IPS-NIHi7 (cell line): ENCODE measurements around the gene EZR.
"Not testable (repeated sequence)": the region's sequence is repeated elsewhere in the genome, so short reads cannot be mapped to it uniquely, and the experiment has no call there.

Experiments used
- DNase-seq: peaks from one replicate; pipeline ENCODE4 v3.0.0; 2012; ENCODE audit warnings: mixed read lengths; ENCODE audit errors: extremely low spot score

Gene EZR

DNA sequence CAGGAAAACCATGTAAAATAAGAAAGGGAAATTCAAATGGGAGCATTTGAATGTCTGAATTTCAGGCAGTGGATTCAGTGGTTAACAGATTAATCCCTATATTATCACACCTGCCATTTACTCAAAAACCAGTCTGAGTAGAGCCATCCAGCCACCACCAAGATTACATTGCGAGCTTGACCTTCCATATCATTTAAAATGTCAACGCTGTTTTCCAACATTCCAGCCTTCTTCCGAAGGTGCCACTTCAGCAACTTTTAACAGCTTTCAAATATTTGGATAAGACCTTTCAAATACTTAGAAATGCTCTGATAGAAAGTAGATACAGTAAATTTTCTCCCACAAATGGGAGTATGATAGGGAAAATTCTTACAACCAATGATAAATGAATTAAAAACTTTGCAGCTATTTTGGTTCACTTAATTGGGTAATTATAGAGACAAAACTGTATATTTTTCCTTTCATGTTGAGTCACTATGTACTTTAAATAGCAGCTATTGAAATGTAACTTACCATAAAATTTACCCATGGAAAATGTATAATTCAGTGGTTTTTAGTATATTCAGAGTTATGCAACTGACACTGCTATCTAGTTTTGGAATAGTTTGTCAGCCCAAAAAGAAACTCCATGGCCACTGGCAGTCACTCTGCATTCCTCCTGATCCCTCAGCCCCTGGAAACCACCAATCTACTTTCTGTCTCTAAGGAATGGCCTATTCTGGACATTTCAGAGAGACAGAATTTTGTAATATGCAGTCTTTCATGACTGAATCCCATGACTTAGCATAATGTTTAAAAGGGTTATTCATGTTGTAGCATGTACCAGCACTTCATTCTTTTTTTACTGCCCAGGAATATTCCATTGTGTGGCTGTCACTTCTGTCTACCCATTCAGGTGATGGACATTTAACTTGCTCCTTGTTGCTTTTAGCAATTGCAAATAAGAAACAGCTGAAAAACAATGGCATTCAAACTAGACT lies 21.5 kb downstream of the EZR start:
- no peak for DNase-seq

DNA sequence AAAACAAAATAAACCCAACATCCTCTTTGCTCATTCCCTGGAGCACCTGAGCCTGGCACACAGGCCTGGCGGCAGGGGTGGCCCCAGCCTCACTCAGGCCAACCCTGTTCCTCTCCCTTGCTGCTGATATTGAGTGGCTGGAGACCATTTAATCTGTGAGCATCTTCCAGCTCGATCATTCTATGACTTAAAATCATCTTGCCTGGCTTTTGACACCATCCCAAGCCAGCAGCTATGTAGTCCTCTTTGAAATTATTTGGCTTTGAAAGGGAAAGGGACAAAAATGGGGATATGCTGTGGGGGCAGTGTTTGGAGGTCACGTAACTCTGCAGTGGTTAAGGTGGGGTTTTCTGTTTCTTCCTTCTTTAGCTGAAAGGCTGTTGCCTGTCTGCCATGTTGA lies 22.8 kb downstream of the EZR start:
- DNase-seq: no peak

GRCh38 chr6:158795516-158795915 lies 23.7 kb downstream of the EZR start:
- no peak for DNase-seq

- DNase-seq: peak; percentile 47
Measured at GRCh38 chr6:158793432-158793831, 25.7 kb downstream of the EZR start.

- DNase-seq: not testable (repeated sequence)
Measured at GRCh38 chr6:158792505-158792904, 26.7 kb downstream of the EZR start.

GRCh38 chr6:158791274-158791855 lies 27.8 kb downstream of the EZR start:
- DNase-seq: no peak

GRCh38 chr6:158789115-158789917 lies 29.9 kb downstream of the EZR start:
- DNase-seq: no peak

DNA sequence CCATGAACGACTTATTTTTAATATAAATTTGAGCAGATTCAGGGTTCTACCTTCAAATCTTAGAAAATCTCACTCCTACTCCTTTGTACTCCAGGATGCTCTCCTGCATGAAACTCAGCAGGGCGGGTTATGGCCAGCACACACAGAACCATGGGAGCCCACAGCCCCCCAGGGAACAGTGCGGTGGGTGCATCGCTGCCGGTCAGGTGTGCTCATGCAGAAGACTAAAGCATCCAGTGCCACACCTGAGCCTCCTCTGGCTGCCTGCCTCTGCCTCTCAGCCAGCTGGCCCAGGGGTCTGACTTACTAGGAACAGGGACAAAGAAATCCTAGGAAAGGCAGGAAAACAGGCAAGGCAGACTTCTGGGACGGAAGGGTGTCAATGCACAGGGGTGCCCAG lies 31.8 kb downstream of the EZR start:
- DNase-seq: no peak

DNA sequence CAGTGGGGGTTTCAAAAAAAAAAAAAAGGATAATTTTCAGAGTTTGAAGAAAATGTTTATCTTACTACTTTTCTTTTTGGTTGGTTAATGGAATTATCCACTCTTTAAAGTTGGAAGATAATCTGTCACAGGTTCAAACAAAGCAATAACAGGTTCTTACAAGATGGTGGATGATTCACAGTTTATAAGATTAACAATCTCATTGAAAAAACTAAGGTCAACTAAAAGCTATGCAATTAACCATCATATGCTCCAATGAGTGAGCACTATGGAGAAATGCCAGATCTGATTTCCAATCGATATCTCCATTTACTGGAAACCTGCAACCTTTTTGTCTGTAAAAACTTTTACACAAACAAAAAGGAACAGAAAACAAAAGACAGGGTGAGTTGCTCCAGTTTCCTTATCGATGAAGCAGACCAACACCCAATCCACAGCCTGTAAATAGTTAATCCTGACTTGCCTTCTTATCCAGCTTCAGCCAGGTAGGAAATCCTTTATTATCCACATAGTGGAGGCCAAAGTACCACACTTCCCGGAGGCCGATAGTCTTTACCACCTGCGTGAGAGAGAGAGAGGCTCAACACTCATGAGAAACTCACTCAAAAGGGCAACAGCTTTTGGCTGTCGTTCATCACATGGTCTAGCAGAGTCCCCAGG lies 32.4 kb downstream of the EZR start:
- DNase-seq: no peak

- no peak for DNase-seq
Measured at GRCh38 chr6:158785036-158785435, 34.1 kb downstream of the EZR start.

- no peak for DNase-seq
Measured at GRCh38 chr6:158784505-158784904, 34.7 kb downstream of the EZR start.

DNA sequence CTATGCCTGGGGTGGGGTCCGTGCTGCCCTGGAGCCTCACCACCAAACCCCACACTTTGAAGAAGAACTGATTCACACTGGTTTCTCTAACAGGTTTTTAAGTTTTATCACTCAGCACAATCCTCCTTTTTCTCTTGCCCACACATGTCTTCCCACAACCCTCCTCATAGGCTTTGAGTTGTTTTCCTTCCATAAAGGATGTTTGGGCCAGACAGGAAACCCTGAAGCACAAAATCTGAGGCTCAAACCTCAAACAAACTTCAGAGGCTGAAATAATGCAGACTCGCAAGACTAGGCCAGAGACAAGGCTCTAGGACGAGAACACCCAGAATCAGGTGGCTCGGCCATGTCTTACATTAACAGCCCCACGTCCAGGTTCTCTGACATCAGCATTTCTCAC lies 35.3 kb downstream of the EZR start:
- no peak for DNase-seq

DNA sequence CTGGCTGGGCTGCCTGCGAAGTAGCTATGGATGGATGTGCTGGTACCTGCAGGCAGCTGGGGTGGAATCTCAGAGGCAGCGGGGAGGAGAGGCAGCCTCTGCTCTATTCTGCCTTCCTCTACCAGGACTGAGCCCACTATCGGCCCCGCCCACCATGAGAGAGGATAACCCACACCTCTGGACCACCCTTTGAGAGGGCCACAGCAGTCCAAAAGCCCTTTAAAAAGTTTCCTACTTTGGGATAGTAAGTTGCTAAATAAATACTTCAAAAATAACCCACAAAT lies 36.1 kb downstream of the EZR start:
- DNase-seq: no peak

GRCh38 chr6:158782432-158783166 lies 36.6 kb downstream of the EZR start:
- DNase-seq: no peak

DNA sequence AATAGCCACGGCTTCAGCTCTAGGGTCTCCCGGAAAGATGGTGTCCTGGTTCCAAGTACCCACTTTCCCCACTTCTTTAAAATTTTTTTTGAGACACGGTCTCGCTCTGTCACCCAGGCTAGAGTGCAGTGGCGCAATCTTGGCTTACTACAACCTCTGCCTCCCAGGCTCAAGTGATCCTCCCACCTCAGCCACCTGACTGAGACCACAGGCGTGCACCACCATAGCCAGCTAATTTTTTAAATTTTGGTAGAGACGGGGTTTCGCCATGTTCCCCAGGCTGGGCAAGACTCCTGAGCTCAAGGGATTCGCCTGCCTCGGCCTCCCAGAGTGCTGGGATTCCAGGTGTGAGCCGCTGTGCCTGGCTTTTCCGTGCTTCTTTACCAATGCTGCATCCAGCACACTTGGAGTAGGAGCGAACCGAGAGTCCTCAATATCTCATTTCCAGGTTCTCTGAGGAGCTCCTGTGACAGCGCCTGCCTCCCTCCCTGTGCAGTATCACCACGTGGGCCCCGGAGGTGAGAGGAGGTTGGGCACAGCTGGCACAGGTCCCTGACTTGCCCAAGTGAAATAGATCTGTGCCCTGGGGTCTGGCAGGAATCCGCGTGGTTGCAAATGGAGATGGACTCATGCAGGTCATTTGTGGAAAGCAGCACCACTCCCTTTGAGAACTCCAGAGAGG lies 37.3 kb downstream of the EZR start:
- DNase-seq: no peak

DNA sequence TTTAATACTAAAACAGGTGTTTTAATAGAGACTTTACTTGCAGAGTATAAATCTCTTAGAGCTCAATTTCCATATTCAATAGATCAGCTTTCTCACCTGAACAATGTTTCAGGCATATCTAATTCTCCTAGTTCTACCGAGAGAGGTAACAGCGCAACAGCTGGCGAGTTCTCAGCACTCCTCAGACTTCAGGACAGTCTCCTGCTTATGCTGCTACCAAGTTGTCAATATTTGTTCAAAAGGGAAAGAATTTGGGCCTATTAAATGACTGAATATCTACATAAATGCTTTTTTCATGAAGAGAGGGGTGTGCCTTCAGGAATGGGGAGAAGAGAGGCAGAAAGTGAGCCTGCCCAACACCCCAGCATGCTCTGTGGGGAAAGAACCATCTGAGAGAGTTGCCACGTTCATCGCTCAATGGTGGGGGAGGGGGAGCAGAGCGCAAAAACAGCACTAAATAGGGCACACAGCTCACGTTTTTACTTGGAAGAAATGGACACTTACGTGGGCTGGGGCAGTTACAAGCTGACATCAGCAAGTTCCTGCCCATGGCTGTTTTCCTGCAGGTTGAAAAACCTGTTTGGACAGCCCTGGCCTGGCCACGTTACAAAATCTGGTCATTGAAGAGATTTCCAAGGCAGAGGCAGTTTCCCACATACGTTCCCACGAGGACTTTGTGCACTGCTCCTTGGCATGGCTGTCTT lies 38.0 kb downstream of the EZR start:
- no peak for DNase-seq

- no peak for DNase-seq
Measured at GRCh38 chr6:158780246-158780884, 38.8 kb downstream of the EZR start.

- no peak for DNase-seq
Measured at GRCh38 chr6:158778005-158778527, 41.1 kb downstream of the EZR start.

GRCh38 chr6:158777510-158777909 lies 41.7 kb downstream of the EZR start:
- no peak for DNase-seq
